Endothelial cell of umbilical vein (primary cell): ENCODE results near the gene TDO2.

Source experiments
- EZH2 ChIP-seq: IDR thresholded peaks from 2 replicates; pipeline ENCODE4 v1.6.1; 2012; ENCODE audit warnings: borderline replicate concordance, low read depth, mild to moderate bottlenecking, moderate library complexity, low read length, inconsistent platforms; ENCODE audit not compliant: severe bottlenecking
- GATA2 ChIP-seq: IDR thresholded peaks from 2 replicates; pipeline ENCODE4 v1.7.0; 2011; ENCODE audit warnings: low read depth, mild to moderate bottlenecking, moderate library complexity, mixed read lengths, low read length; ENCODE audit not compliant: insufficient read length, insufficient read depth
- JUN ChIP-seq: IDR thresholded peaks from 2 replicates; pipeline ENCODE4 v1.6.1; 2011; ENCODE audit warnings: borderline replicate concordance, low read depth; ENCODE audit not compliant: insufficient read length, insufficient read depth
- POLR2A ChIP-seq: IDR thresholded peaks from 2 replicates; pipeline ENCODE4 v1.6.1; 2012; ENCODE audit warnings: low read depth, mild to moderate bottlenecking, control low read depth, low read length
- POLR2AphosphoS5 ChIP-seq: IDR thresholded peaks from 2 replicates; pipeline ENCODE4 v1.6.1; 2012; ENCODE audit warnings: low read depth, mild to moderate bottlenecking, control low read depth, low read length, moderate library complexity; ENCODE audit not compliant: insufficient read depth
- TF ChIP-seq, protein P1 (sequence below), 2 donors: IDR thresholded peaks; 1 replicate in 1 of 2; 2 replicates in 1 of 2; pipeline ENCODE4 v1.5.1; 2011; ENCODE audit warnings: low read length in 2 of 2, mild to moderate bottlenecking in 2 of 2, moderate library complexity in 2 of 2, control low read depth in 1 of 2, inconsistent platforms in 1 of 2, low read depth in 1 of 2; ENCODE audit not compliant: insufficient read depth in 1 of 2; ENCODE audit errors: extremely low read depth in 1 of 2

- TF ChIP-seq, protein P1, sequence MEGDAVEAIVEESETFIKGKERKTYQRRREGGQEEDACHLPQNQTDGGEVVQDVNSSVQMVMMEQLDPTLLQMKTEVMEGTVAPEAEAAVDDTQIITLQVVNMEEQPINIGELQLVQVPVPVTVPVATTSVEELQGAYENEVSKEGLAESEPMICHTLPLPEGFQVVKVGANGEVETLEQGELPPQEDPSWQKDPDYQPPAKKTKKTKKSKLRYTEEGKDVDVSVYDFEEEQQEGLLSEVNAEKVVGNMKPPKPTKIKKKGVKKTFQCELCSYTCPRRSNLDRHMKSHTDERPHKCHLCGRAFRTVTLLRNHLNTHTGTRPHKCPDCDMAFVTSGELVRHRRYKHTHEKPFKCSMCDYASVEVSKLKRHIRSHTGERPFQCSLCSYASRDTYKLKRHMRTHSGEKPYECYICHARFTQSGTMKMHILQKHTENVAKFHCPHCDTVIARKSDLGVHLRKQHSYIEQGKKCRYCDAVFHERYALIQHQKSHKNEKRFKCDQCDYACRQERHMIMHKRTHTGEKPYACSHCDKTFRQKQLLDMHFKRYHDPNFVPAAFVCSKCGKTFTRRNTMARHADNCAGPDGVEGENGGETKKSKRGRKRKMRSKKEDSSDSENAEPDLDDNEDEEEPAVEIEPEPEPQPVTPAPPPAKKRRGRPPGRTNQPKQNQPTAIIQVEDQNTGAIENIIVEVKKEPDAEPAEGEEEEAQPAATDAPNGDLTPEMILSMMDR (IDR thresholded peaks at IDR 0.05; ENCODE audit: extremely low read depth in 1 of 2, insufficient read depth in 1 of 2, low read depth in 1 of 2, low read length in 2 of 2), result peak in 1 of 2 donors; percentile 58
- peak; percentile 77 for TF ChIP-seq POLR2AphosphoS5
- TF ChIP-seq POLR2A, result peak; percentile 83
- TF ChIP-seq EZH2, result no peak
- TF ChIP-seq GATA2, result no peak
- TF ChIP-seq JUN, result no peak
These were observed 49.9 kb downstream of the TDO2 start, which contains the start of gene CTSO for GRCh38 chr4:155953151-155954117.
